GM18870 (cell line): ENCODE data around the gene EXOC1L.

Experiments used
- ATAC-seq: cut with Tn5 transposase; IDR thresholded peaks from one replicate; pipeline ENCODE4 v1.9.1; 2021; ENCODE audit warnings: moderate library complexity; ENCODE audit not compliant: unreplicated experiment

EXOC1L gene

DNA sequence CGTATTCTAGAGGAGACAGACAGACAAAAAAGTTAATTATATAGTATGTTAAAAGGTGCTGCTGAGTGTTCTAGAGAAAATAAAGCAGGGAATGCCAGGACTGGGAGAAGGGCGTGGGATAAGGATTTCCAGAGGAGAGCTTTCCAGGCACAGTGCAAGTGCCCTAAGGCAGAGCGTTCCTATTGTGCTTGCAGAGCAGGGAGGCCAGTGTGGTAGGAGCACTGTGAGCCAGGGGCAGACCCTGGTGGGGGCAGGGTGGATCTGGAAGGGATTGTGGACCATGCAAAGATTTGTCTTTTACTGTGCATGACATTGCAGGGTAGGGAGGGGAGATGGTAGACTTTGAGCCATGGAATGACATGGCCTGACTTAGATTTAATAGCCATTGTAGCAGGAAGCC is 59.6 kb downstream of the EXOC1L start:
- no peak for ATAC-seq

DNA sequence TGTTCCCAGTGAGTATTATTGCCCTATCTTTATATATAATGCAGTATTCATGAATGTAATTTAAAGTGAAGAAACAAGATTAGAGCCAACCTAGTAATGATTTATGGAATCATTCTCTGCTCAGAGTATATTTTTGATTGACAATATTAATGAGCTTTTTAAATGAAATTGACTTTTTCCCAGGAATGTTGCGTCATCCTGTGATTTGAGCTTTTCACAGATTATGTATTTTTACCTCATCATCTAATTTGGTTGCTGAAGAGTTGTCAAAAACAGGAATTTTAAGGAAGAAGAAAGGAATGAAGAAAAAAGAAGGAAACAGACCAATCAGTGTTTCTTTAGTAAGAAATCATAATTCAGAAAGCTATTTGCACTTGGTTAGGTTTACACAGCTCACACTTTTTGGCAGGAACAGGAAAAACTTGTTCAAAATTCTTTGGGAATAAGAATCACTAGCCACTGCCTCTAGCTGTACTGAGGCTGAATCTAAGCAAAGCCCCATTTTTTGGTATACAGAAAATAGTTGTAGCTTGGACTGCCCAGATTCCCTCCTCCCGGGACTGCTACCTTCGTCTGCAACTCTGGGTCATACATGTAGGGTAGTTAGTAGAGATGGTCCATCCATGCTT is 61.2 kb downstream of the EXOC1L start:
- no peak for ATAC-seq

DNA sequence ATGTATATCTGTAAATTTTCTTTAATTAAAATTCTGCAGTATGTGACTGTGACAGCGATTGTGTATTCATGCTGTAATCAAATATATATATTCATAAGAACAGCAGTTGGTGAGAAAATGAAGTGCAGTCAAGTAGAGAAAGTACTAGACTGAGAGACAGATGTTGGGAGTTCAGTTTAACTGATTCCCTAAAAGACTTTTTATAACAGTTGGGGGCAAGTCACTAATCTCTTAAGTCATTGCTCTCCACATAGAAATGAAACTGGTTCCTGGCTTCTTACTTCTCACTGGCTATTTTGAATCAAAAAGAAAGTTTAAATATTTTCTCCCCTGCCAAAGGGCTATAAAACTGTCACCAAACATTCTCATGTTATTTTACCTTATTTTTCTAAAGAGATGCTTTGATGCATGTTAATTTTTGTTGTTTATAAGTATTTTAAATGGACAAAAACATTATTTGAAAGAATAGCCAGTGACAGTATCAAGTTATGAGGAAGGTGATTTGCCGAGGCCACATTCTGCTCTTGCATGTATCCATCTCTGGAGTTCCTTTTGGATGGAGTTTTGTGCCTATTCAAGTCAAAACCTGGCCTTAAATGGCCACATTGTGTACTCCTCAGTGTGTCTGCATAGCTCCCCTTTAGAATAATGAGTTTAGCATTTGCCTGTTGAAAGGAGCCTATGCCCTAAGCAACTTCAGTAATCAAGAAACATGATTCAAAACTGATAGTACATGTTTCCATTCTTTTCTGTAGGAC is 64.7 kb downstream of the EXOC1L start:
- no peak for ATAC-seq

DNA sequence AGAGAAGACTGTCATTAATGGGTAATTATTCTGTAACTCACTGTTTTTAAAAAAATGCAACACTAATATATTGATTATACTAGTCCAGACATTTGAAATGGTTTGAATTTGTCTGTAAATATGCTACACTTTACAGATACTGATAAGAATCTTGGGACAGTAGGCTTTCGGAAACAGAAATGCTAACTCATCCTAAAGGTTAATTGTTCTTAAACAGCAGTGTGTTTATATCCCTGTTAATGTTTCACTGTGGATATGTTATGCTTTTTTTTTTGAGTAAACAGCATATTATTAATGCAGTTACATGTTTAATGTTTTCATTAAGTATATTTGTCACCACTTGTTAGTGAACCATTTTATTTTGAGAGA is 65.2 kb downstream of the EXOC1L start:
- ATAC-seq: no peak
